CD14-positive monocyte (primary cell): ENCODE measurements around the gene PCSK1N. TPM values are rescaled to one million over a fixed set of nuclear protein-coding genes. Genes with fewer than 3 reads are reported as not detected.

Experiments
- DNase-seq, 3 donors: peaks; one replicate each; pipeline ENCODE4 v3.0.0-alpha.2; 2011 to 2022
- H2AFZ ChIP-seq: 2 replicates; pipeline ENCODE4 v1.6.0; 2012; ENCODE audit warnings: mild to moderate bottlenecking, low read depth, low read length, inconsistent platforms; ENCODE audit not compliant: insufficient read depth, poor library complexity, severe bottlenecking
- H3K27ac ChIP-seq, 2 donors: 1 replicate in 1 of 2; 2 replicates in 1 of 2; pipeline ENCODE4 v1.5.1; 2012 to 2013; ENCODE audit warnings: low read length in 2 of 2, control low read depth in 1 of 2, inconsistent platforms in 1 of 2, low read depth in 1 of 2, mild to moderate bottlenecking in 1 of 2
- H3K27me3 ChIP-seq, 2 donors: one replicate each; pipeline versions ENCODE4 v1.6.0 to v1.6.1; 2011 to 2013; ENCODE audit warnings: low read length in 2 of 2; ENCODE audit not compliant: control insufficient read depth in 2 of 2, insufficient read depth in 2 of 2
- H3K36me3 ChIP-seq, 2 donors: replicated peaks in 1 of 2; 1 replicate in 1 of 2; 2 replicates in 1 of 2; pipeline versions ENCODE4 v1.5.1 to v1.6.1; 2012 to 2013; ENCODE audit warnings: low read length in 2 of 2, control low read depth in 1 of 2, inconsistent platforms in 1 of 2, mild to moderate bottlenecking in 1 of 2; ENCODE audit not compliant: insufficient read depth in 2 of 2, control insufficient read depth in 1 of 2
- H3K4me1 ChIP-seq, 2 donors: 1 replicate in 1 of 2; 2 replicates in 1 of 2; pipeline versions ENCODE4 v1.5.1 to v1.6.1; 2012 to 2013; ENCODE audit warnings: low read length in 2 of 2, control low read depth in 1 of 2, inconsistent platforms in 1 of 2, mild to moderate bottlenecking in 1 of 2, moderate library complexity in 1 of 2; ENCODE audit not compliant: insufficient read depth in 2 of 2, control insufficient read depth in 1 of 2
- H3K4me2 ChIP-seq: replicated peaks from 2 replicates; pipeline ENCODE3; 2012; ENCODE audit warnings: low read length, moderate library complexity, mild to moderate bottlenecking; ENCODE audit not compliant: poor library complexity, severe bottlenecking; ENCODE audit errors: extremely low read depth
- H3K4me3 ChIP-seq, 3 experiments: fragments of 200-600 bp in 1 of 3; sonication (generic) in 1 of 3; replicated peaks in 1 of 3; 1 replicate in 2 of 3; 2 replicates in 1 of 3; pipeline ENCODE4 v1.5.1; 2011 to 2013; ENCODE audit warnings: low read length in 3 of 3, mild to moderate bottlenecking in 3 of 3, control low read depth in 2 of 3, low read depth in 2 of 3, inconsistent platforms in 1 of 3, moderate library complexity in 1 of 3
- H3K79me2 ChIP-seq: 2 replicates; pipeline ENCODE4 v1.6.0; 2012; ENCODE audit warnings: mild to moderate bottlenecking, control low read depth, inconsistent platforms, low read length, moderate library complexity; ENCODE audit not compliant: insufficient read depth
- H3K9ac ChIP-seq: 2 replicates; pipeline ENCODE4 v1.6.0; 2017; ENCODE audit warnings: low read length, mild to moderate bottlenecking; ENCODE audit not compliant: insufficient read depth, poor library complexity, severe bottlenecking
- H3K9me3 ChIP-seq, 2 donors: replicated peaks in 1 of 2; 1 replicate in 1 of 2; 2 replicates in 1 of 2; pipeline versions ENCODE4 v1.5.1 to v1.6.1; 2012 to 2013; ENCODE audit warnings: low read length in 2 of 2, control low read depth in 1 of 2; ENCODE audit not compliant: control insufficient read depth in 1 of 2, insufficient read depth in 1 of 2
- H4K20me1 ChIP-seq: 2 replicates; pipeline ENCODE4 v1.6.0; 2012; ENCODE audit warnings: mild to moderate bottlenecking, low read length, control low read depth, moderate library complexity; ENCODE audit not compliant: insufficient read depth
- H3K27ac Mint-ChIP-seq, 7 donors: one replicate each; pipeline ENCODE4 v1.8.0; 2020; ENCODE audit warnings: mild to moderate bottlenecking in 7 of 7, mixed read lengths in 7 of 7, moderate library complexity in 6 of 7, inconsistent platforms in 2 of 7
- H3K27me3 Mint-ChIP-seq, 3 donors: one replicate each; pipeline ENCODE4 v1.8.0; 2021 to 2022; ENCODE audit warnings: low read depth in 3 of 3, mild to moderate bottlenecking in 3 of 3, mixed read lengths in 3 of 3, moderate library complexity in 3 of 3, inconsistent platforms in 1 of 3
- H3K36me3 Mint-ChIP-seq, 2 donors: one replicate each; pipeline ENCODE4 v1.8.0; 2020; ENCODE audit warnings: mixed read lengths in 2 of 2, inconsistent platforms in 1 of 2, mild to moderate bottlenecking in 1 of 2
- H3K4me1 Mint-ChIP-seq: one replicate; pipeline ENCODE4 v1.8.0; 2020; ENCODE audit warnings: mild to moderate bottlenecking, mixed read lengths
- H3K4me3 Mint-ChIP-seq, 2 donors: one replicate each; pipeline ENCODE4 v1.8.0; 2020; ENCODE audit warnings: mild to moderate bottlenecking in 2 of 2, mixed read lengths in 2 of 2, moderate library complexity in 1 of 2
- H3K9me3 Mint-ChIP-seq, 7 donors: one replicate each; pipeline ENCODE4 v1.8.0; 2020 to 2022; ENCODE audit warnings: mixed read lengths in 7 of 7, mild to moderate bottlenecking in 6 of 7, moderate library complexity in 6 of 7, inconsistent platforms in 2 of 7
- WGBS: methylation state at CpG from one replicate; pipeline ENCODE4 v1.1.5; 2013; ENCODE audit warnings: missing lambda C conversion rate; ENCODE audit not compliant: insufficient coverage; 5-methylcytosine and 5-hydroxymethylcytosine counted together
- intact Hi-C, 2 donors: fragments of 100-400 bp; cut with micrococcal nuclease; formaldehyde crosslinking; loops; one replicate each; pipeline versions ENCODE4 v1.15.0 to v1.15.1; 2023
- polyA plus RNA-seq, 3 donors: library from polyadenylated mRNA; depleted of rRNA in 1 of 3; unstranded in 2 of 3; stranded (reverse) in 1 of 3; fragments of 300-500 nt in 2 of 3; fragments of >200 nt in 1 of 3; fragmentation: Illumina TruSeq in 2 of 3; gene quantifications; 1 replicate in 2 of 3; 2 replicates in 1 of 3; pipeline ENCODE4 v1.2.3, GENCODE V29; 2012 to 2021
- TF ChIP-seq, protein P1 (sequence below): fragments of 200-600 bp; IDR thresholded peaks from one replicate; pipeline ENCODE4 v1.8.0; 2022; ENCODE audit warnings: antibody characterized with exemption, mild to moderate bottlenecking

Gene PCSK1N
- polyA plus RNA-seq, 3 donors: not detected

- no CpG with 5 or more reads among the region's 10 CpGs for WGBS
Measured at GRCh38 chrX:48839686-48840085, 4.3 kb upstream of the PCSK1N start.

GRCh38 chrX:48834383-48834709, 1.1 kb downstream of the PCSK1N start:
- H2AFZ ChIP-seq: no peak overlapping the region
- TF ChIP-seq, protein P1, sequence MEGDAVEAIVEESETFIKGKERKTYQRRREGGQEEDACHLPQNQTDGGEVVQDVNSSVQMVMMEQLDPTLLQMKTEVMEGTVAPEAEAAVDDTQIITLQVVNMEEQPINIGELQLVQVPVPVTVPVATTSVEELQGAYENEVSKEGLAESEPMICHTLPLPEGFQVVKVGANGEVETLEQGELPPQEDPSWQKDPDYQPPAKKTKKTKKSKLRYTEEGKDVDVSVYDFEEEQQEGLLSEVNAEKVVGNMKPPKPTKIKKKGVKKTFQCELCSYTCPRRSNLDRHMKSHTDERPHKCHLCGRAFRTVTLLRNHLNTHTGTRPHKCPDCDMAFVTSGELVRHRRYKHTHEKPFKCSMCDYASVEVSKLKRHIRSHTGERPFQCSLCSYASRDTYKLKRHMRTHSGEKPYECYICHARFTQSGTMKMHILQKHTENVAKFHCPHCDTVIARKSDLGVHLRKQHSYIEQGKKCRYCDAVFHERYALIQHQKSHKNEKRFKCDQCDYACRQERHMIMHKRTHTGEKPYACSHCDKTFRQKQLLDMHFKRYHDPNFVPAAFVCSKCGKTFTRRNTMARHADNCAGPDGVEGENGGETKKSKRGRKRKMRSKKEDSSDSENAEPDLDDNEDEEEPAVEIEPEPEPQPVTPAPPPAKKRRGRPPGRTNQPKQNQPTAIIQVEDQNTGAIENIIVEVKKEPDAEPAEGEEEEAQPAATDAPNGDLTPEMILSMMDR: no peak
- no peak overlapping the region for H3K27ac Mint-ChIP-seq
- no peaks in the 10 kb centered on the region for H3K36me3 Mint-ChIP-seq
- no peaks in the 10 kb centered on the region for H3K79me2 ChIP-seq
- H3K4me3 Mint-ChIP-seq: peak overlapping the region in 1 of 2 donors; percentile 74
- H3K4me1 Mint-ChIP-seq: peaks cover 8% of the 10 kb centered on the region
- peaks cover 50 to 83% (median 68%) of the 10 kb centered on the region in 3 donors for H3K27me3 Mint-ChIP-seq
- H3K9me3 Mint-ChIP-seq: peaks cover 0 to 13% (median 7%) of the 10 kb centered on the region in 7 donors
- no peak overlapping the region for H3K27ac ChIP-seq
- intact Hi-C loops: no loop called here
- no peaks in the 10 kb centered on the region for H4K20me1 ChIP-seq
- DNase-seq: no peak
- no peak overlapping the region for H3K4me3 ChIP-seq
- no peak overlapping the region for H3K9ac ChIP-seq
- H3K36me3 ChIP-seq: no peaks in the 10 kb centered on the region
- peaks cover 12 to 57% of the 10 kb centered on the region in 2 donors for H3K27me3 ChIP-seq
- H3K9me3 ChIP-seq: no peaks in the 10 kb centered on the region
- 15% methylated on average over 3 of the region's 7 CpGs for WGBS
- H3K4me2 ChIP-seq: no peak overlapping the region
- no peaks in the 10 kb centered on the region for H3K4me1 ChIP-seq

More at GRCh38 chrX:48839686-48840085, 4.3 kb upstream of the PCSK1N start:
- Mint-ChIP-seq H3K36me3 (no peaks in the 10 kb centered on the region), H3K9me3 (peaks cover 0 to 11% (median 5%) of the 10 kb centered on the region in 7 donors), H3K4me3 (no peak overlapping the region), H3K27me3 (peaks cover 19 to 44% (median 29%) of the 10 kb centered on the region in 3 donors), H3K27ac (no peak overlapping the region), H3K4me1 (peaks cover 2% of the 10 kb centered on the region)
- Histone ChIP-seq H3K9ac (no peak overlapping the region), H3K79me2 (no peaks in the 10 kb centered on the region), H3K9me3 (no peaks in the 10 kb centered on the region), H3K4me1 (no peaks in the 10 kb centered on the region), H4K20me1 (no peaks in the 10 kb centered on the region), H2AFZ (no peak overlapping the region), H3K36me3 (no peaks in the 10 kb centered on the region), H3K27me3 (peaks cover 0 to 19% of the 10 kb centered on the region in 2 donors), H3K4me2 (no peak overlapping the region), H3K27ac (no peak overlapping the region), H3K4me3 (no peak overlapping the region)
- intact Hi-C loops: no loop called here
- no peak for DNase-seq
- TF ChIP-seq, protein P1: no peak
